HepG2 (cell line): ENCODE data around the gene EXOC3L4. TPM values are rescaled to one million over a fixed set of nuclear protein-coding genes. Genes with fewer than 3 reads are reported as not detected.

Experiments
- ATF7-NPFF ChIP-seq: sonication (generic); formaldehyde crosslinking; IDR thresholded peaks from 2 replicates; pipeline ENCODE4 v1.8.1; 2023; ENCODE audit warnings: mild to moderate bottlenecking, low read depth, missing genetic modification reagents, moderate library complexity
- BATF2 ChIP-seq: sonication (generic); formaldehyde crosslinking; IDR thresholded peaks from 2 replicates; pipeline ENCODE4 v1.8.0; 2022; ENCODE audit warnings: mild to moderate bottlenecking, missing genetic modification reagents, moderate library complexity
- CCAR2 ChIP-seq: fragments of 200-400 bp; formaldehyde crosslinking; optimal IDR thresholded peaks from 2 replicates; pipeline ENCODE3; 2018; ENCODE audit warnings: low read depth, mild to moderate bottlenecking, low read length, moderate library complexity
- GATA4 ChIP-seq: sonication (generic); IDR thresholded peaks from 2 replicates; pipeline ENCODE4 v1.6.1; 2016; ENCODE audit warnings: antibody characterized with exemption, low read depth, borderline replicate concordance
- HNF1A ChIP-seq, 2 experiments: sonication (generic) in 1 of 2; formaldehyde crosslinking in 1 of 2; IDR thresholded peaks; 2 replicates each; pipeline versions ENCODE4 v1.4.0 to v1.6.1; 2016 to 2020; ENCODE audit warnings: borderline replicate concordance in 1 of 2, low read depth in 1 of 2, mild to moderate bottlenecking in 1 of 2, missing genetic modification reagents in 1 of 2
- LBX2 ChIP-seq: sonication (generic); formaldehyde crosslinking; IDR thresholded peaks from 2 replicates; pipeline ENCODE4 v1.5.0; 2020; ENCODE audit warnings: missing genetic modification reagents, mild to moderate bottlenecking, borderline replicate concordance
- MIER2 ChIP-seq: IDR thresholded peaks from 2 replicates; pipeline ENCODE4 v1.6.1; 2016; ENCODE audit warnings: missing biosample characterization, missing genetic modification reagents
- RBM39 ChIP-seq: fragments of 200-400 bp; formaldehyde crosslinking; IDR thresholded peaks from one replicate; pipeline ENCODE4 v1.6.1; 2018; ENCODE audit warnings: antibody characterized with exemption, mild to moderate bottlenecking, low read depth, low read length; ENCODE audit not compliant: poor library complexity, severe bottlenecking
- SIN3A ChIP-seq: IDR thresholded peaks from 2 replicates; pipeline ENCODE4 v1.6.1; 2011; ENCODE audit warnings: low read depth, mild to moderate bottlenecking, control low read depth, low read length, borderline replicate concordance
- SP1 ChIP-seq, 2 experiments: fragments of 450-650 bp in 1 of 2; sonication (generic) in 1 of 2; formaldehyde crosslinking in 1 of 2; IDR thresholded peaks; 2 replicates each; pipeline versions ENCODE4 v1.4.0 to v1.6.1; 2016 to 2020; ENCODE audit warnings: missing genetic modification reagents in 1 of 2
- SRF ChIP-seq: IDR thresholded peaks from 2 replicates; pipeline ENCODE4 v1.6.1; 2011; ENCODE audit warnings: mild to moderate bottlenecking, low read depth, low read length, moderate library complexity
- ZBTB26 ChIP-seq: IDR thresholded peaks from 2 replicates; pipeline ENCODE4 v1.6.1; 2016; ENCODE audit warnings: missing compliant biosample characterization, missing genetic modification reagents, borderline replicate concordance
- ZBTB3 ChIP-seq: sonication (generic); formaldehyde crosslinking; IDR thresholded peaks from 2 replicates; pipeline ENCODE4 v1.4.0; 2020; ENCODE audit warnings: low read depth, mild to moderate bottlenecking, moderate library complexity, missing genetic modification reagents, borderline replicate concordance
- ZBTB49 ChIP-seq: sonication (generic); formaldehyde crosslinking; IDR thresholded peaks from 2 replicates; pipeline ENCODE4 v1.4.0; 2020; ENCODE audit warnings: missing genetic modification reagents, borderline replicate concordance
- ZMYM3 ChIP-seq: sonication (generic); formaldehyde crosslinking; IDR thresholded peaks from 2 replicates; pipeline ENCODE4 v1.5.1; 2020; ENCODE audit warnings: mild to moderate bottlenecking, missing genetic modification reagents
- ZMYM4 ChIP-seq: sonication (generic); formaldehyde crosslinking; IDR thresholded peaks from 2 replicates; pipeline ENCODE4 v1.8.1; 2023; ENCODE audit warnings: mild to moderate bottlenecking, missing genetic modification reagents
- ZNF460 ChIP-seq: sonication (generic); formaldehyde crosslinking; IDR thresholded peaks from 2 replicates; pipeline ENCODE4 v1.5.1; 2020; ENCODE audit warnings: missing genetic modification reagents, mild to moderate bottlenecking, borderline replicate concordance
- ZNF761 ChIP-seq: sonication (generic); formaldehyde crosslinking; conservative IDR thresholded peaks from 2 replicates; pipeline ENCODE4 v1.4.0; 2020; ENCODE audit warnings: mild to moderate bottlenecking, missing genetic modification reagents
- polyA plus RNA-seq, 8 experiments: library from polyadenylated mRNA; depleted of rRNA in 3 of 8; stranded (reverse) in 7 of 8; unstranded in 1 of 8; fragments of >200 nt; fragmentation: Illumina TruSeq in 4 of 8; extraction: Trizol in 4 of 8; gene quantifications; 2 replicates each; pipeline versions ENCODE4 v1.2.1 to v1.2.3, GENCODE V29; 2011 to 2016; ENCODE audit warnings: low read depth in 4 of 8, missing spikeins in 1 of 8, mixed read lengths in 1 of 8; ENCODE audit not compliant: insufficient read depth in 1 of 8
- total RNA-seq, 5 experiments: library from RNA; depleted of rRNA; stranded (reverse); fragments of >200 nt; fragmentation: Illumina TruSeq; extraction: Trizol; gene quantifications; 2 replicates each; pipeline ENCODE4 v1.2.3, GENCODE V29; 2016; ENCODE audit warnings: low read depth in 1 of 5

Gene EXOC3L4
- total and polyA plus RNA-seq, 2 of the 13 experiments (the other 11 are each of a cell fraction or from before 2014, with no cell fraction given): 11.8 to 27.0 TPM

GRCh38 chr14:103100281-103101121, 6.0 kb downstream of the EXOC3L4 start (continued):
- TF ChIP-seq ZNF761 (CRISPR knock-in tag) (0 out of 2 replicates have a peak, but pooled peaks have one; percentile 65), BATF2 (CRISPR knock-in tag) (no peak), SP1 (IDR thresholded peaks at IDR 0.05) (no peak), SP1 (CRISPR knock-in tag; IDR thresholded peaks at IDR 0.05) (0 out of 2 replicates have a peak, but pooled peaks have one; percentile 21), GATA4 (no peak; the same call in 1 of the 2 replicates), ZNF460 (CRISPR knock-in tag) (no peak; the same call in 1 of the 2 replicates), ZBTB26 (CRISPR knock-in tag) (no peak), HNF1A (IDR thresholded peaks at IDR 0.05; ENCODE audit: low read depth) (peak; percentile 65), HNF1A (CRISPR knock-in tag; IDR thresholded peaks at IDR 0.05; ENCODE audit: borderline replicate concordance) (peak; percentile 93; the same call in 1 of the 2 replicates), MIER2 (CRISPR knock-in tag) (0 out of 2 replicates have a peak, but pooled peaks have one; percentile 23), ZBTB49 (no peak), RBM39 (no peak), LBX2 (CRISPR knock-in tag) (no peak), ZBTB3 (peak; percentile 88; the same call in 1 of the 2 replicates), ATF7-NPFF (CRISPR knock-in tag) (no peak; the same call in none of the 2 replicates), SIN3A (peak; percentile 86), ZMYM3 (CRISPR knock-in tag) (peak; percentile 63; the same call in 1 of the 2 replicates), CCAR2 (no peak), ZMYM4 (peak; percentile 43), SRF (no peak)
